KOPT-K1 (cell line): ENCODE measurements around the gene CREB3L2.

ENCODE experiments used
- H3K27ac ChIP-seq: fragments of 200-600 bp; sonication (generic); 2 replicates; pipeline ENCODE4 v1.5.1; 2016; ENCODE audit warnings: antibody characterized with exemption, mild to moderate bottlenecking, low read depth, low read length; ENCODE audit not compliant: poor library complexity, severe bottlenecking
- H3K36me3 ChIP-seq: fragments of 200-600 bp; sonication (generic); 2 replicates; pipeline ENCODE4 v1.5.1; 2017; ENCODE audit warnings: antibody characterized with exemption, mild to moderate bottlenecking, low read length, moderate library complexity; ENCODE audit not compliant: insufficient read depth
- H3K9me3 ChIP-seq: fragments of 200-600 bp; sonication (generic); 2 replicates; pipeline ENCODE4 v1.5.1; 2017; ENCODE audit warnings: antibody characterized with exemption, low read length, mild to moderate bottlenecking; ENCODE audit not compliant: insufficient read depth, poor library complexity, severe bottlenecking

CREB3L2 gene

DNA sequence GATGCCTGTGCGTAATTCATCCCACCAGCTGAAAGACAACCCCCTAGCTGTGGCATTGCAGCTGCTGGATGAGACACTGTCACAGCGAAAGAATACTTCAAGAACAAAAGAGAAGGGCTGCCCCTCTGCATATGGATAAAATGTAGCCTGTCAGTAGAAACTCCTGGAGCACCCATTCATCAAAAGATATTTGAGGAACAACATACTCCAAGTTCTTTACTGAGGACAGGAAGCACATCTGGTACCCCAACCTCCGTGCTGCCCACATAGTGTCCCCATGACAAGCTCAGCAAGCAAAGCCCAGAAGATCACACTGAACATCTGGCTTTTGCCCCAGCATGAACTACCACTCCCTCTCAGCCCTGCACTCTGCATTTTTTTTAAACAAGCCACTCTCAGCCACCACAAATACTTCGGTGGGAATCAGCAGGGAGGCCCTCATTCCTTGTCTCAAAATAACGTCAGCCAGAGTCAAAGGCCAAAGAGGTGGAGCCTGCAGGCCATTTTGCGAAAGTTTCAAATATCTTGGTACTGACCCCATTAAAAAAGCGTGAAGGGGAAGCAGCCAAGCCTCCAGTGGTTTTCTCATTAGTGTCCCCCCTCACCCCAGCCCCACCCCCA lies 1.7 kb downstream of the CREB3L2 start:
- Histone ChIP-seq H3K9me3 (no peaks in the 10 kb centered on the region), H3K36me3 (no peaks in the 10 kb centered on the region), H3K27ac (peak overlapping the region; percentile 62)

GRCh38 chr7:137999496-138000080 lies 2.3 kb downstream of the CREB3L2 start:
- Histone ChIP-seq H3K36me3 (no peaks in the 10 kb centered on the region), H3K9me3 (no peaks in the 10 kb centered on the region), H3K27ac (peak overlapping the region; percentile 62)

DNA sequence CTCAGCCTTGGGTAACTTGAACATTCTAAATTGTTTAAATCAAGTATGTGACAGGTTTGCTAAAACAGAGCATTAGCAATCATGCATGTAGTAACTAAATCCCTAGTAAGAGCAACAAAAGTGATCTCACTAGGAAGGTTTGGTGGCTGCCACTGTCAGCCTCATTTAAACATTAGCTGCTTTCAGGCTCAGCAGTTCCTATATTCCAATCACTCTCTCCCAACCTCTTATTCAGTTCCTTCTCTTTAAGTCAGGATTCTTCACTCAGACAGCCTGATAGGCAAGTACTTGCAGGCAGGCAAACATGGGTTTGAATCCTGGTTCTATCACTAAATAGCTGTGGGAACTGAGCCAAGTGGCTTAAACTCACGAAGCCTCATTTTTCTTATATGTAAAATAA lies 3.6 kb downstream of the CREB3L2 start:
- Histone ChIP-seq H3K36me3 (no peaks in the 10 kb centered on the region), H3K27ac (no peak overlapping the region), H3K9me3 (no peaks in the 10 kb centered on the region)

GRCh38 chr7:137996871-137997270 lies 5.0 kb downstream of the CREB3L2 start:
- Histone ChIP-seq H3K27ac (no peak overlapping the region), H3K9me3 (no peaks in the 10 kb centered on the region), H3K36me3 (no peaks in the 10 kb centered on the region)

DNA sequence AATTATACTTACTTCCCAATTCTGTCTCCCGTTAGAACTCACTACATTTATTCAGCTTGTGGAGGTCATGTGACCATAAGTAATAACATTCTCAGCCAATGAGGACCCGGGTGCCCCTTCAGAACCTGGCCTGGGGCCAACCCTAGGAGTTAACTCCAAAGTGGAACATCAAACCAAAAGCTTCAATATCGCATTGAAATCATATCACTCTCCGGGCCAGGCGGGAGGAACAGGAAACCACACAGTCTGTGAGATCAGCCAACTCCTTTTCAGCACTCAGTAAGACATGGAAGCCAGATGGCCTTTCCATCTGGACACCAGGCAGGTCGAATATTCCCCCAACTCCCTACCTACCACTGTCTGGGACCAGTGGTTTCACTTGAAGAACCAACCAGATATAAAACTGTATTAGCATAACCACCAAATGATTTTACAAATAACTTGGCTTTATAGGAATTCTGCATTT lies 5.5 kb downstream of the CREB3L2 start:
- H3K36me3 ChIP-seq: no peaks in the 10 kb centered on the region
- H3K27ac ChIP-seq: peak overlapping the region; percentile 6
- no peaks in the 10 kb centered on the region for H3K9me3 ChIP-seq

DNA sequence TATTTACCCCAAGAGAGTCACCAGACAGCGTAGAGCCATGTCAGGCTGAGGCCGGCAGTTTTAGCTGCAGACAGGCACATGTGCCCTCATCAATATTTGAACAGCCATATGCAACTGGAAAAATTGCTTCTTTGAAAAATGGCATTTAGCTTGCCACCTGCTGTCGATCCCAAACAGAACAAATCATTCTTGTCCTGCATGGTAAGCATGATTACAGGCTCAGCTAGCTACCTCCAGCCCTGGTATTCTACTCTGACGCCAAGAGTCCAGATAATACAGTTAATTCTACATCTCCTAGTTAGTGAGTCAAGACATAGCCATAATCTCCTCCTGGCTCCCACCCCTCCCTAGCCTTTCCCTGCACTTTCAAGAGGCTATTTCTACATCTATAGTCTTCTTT lies 7.7 kb downstream of the CREB3L2 start:
- no peak overlapping the region for H3K27ac ChIP-seq
- no peaks in the 10 kb centered on the region for H3K36me3 ChIP-seq
- no peaks in the 10 kb centered on the region for H3K9me3 ChIP-seq

GRCh38 chr7:137993395-137993743 lies 8.5 kb downstream of the CREB3L2 start:
- Histone ChIP-seq H3K36me3 (no peaks in the 10 kb centered on the region), H3K27ac (no peak overlapping the region), H3K9me3 (no peaks in the 10 kb centered on the region)

- H3K36me3 ChIP-seq: no peaks in the 10 kb centered on the region
- no peaks in the 10 kb centered on the region for H3K9me3 ChIP-seq
- no peak overlapping the region for H3K27ac ChIP-seq
Measured at GRCh38 chr7:137992550-137993394, 9.1 kb downstream of the CREB3L2 start.

- no peak overlapping the region for H3K27ac ChIP-seq
- no peaks in the 10 kb centered on the region for H3K9me3 ChIP-seq
- no peaks in the 10 kb centered on the region for H3K36me3 ChIP-seq
Measured at GRCh38 chr7:137992104-137992549, 9.8 kb downstream of the CREB3L2 start.

- Histone ChIP-seq H3K27ac (no peak overlapping the region), H3K36me3 (no peaks in the 10 kb centered on the region), H3K9me3 (no peaks in the 10 kb centered on the region)
Measured at GRCh38 chr7:137990251-137990941, 11.5 kb downstream of the CREB3L2 start.

- Histone ChIP-seq H3K9me3 (no peaks in the 10 kb centered on the region), H3K27ac (no peak overlapping the region), H3K36me3 (no peaks in the 10 kb centered on the region)
Measured at GRCh38 chr7:137989590-137989989, 12.3 kb downstream of the CREB3L2 start.

DNA sequence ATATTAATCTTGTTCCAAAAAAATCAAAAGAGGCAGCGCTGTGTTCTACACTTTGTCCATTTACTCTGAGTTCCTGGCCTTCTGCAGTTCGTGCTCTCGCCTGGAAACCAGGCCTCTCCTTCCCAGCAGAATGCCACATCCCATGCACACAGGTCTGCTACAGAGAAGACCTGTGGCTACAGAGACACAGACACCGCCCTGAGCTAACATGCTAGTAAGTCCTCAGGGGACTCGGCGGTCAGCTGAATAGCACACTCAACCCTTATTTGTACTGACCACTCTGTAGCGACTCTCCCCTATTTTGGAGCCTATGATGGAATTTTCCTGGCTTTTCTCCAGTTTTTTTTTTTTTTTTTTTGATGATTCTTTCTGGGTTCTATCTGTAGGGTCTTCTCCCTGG lies 12.8 kb downstream of the CREB3L2 start:
- Histone ChIP-seq H3K27ac (no peak overlapping the region), H3K36me3 (no peaks in the 10 kb centered on the region), H3K9me3 (no peaks in the 10 kb centered on the region)

- H3K9me3 ChIP-seq: peaks cover 8% of the 10 kb centered on the region
- no peaks in the 10 kb centered on the region for H3K36me3 ChIP-seq
- no peak overlapping the region for H3K27ac ChIP-seq
Measured at GRCh38 chr7:137987968-137988367, 13.9 kb downstream of the CREB3L2 start.

GRCh38 chr7:137987563-137987962 lies 14.3 kb downstream of the CREB3L2 start:
- Histone ChIP-seq H3K36me3 (no peaks in the 10 kb centered on the region; the same call in 1 of the 2 replicates), H3K9me3 (peaks cover 13% of the 10 kb centered on the region), H3K27ac (no peak overlapping the region)

DNA sequence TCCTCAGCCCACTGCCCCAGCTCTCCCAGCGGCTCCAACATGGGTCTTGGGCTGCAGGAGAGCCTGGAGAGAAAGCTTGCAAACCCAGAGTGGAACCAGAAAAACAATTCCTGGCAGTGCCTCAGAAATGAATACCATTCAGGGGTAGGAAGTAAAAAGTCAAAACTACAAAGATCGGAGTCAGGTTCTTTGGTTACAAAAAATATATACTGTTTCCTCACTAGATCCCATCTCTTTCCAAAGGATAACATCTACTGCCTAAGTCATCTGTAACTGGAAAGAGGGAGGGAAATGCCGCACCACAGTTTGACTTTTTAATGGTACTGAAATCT lies 14.9 kb downstream of the CREB3L2 start:
- Histone ChIP-seq H3K27ac (no peak overlapping the region), H3K9me3 (peaks cover 18% of the 10 kb centered on the region), H3K36me3 (no peaks in the 10 kb centered on the region; the same call in 1 of the 2 replicates)
